ENCODE data around the gene KLF11. TPM values are rescaled to one million over a fixed set of nuclear protein-coding genes. Genes with fewer than 3 reads are reported as not detected.

The KLF11 gene
- total and polyA plus RNA-seq, 9 of the 15 experiments (the other 6 are each of a cell fraction or from before 2014, with no cell fraction given): 2.1 to 13.4 (median 6.5) TPM

GRCh38 chr2:10031886-10032745 is 11.2 kb upstream of the KLF11 start (continued):
- TF ChIP-seq ZBTB40 (IDR thresholded peaks at IDR 0.05) (no peak), ZBTB40 (CRISPR knock-in tag; IDR thresholded peaks at IDR 0.05) (0 out of 2 replicates have a peak, but pooled peaks have one; percentile 15), TRIM25 (IDR thresholded peaks at IDR 0.05; ENCODE audit: borderline replicate concordance) (no peak), ZFX (CRISPR knock-in tag; IDR thresholded peaks at IDR 0.05) (peak; percentile 40)
